GM08714 (cell line): ENCODE data around the gene PLSCR4.

Experiments used
- H3K4me3 ChIP-seq: fragments of 200-500 bp; sonication (Bioruptor generic); 2 replicates; pipeline ENCODE4 v1.5.1; 2014; ENCODE audit warnings: mild to moderate bottlenecking, low read length, inconsistent platforms
- ZNF274 ChIP-seq: IDR thresholded peaks from 2 replicates; pipeline ENCODE4 v1.6.1; 2012; ENCODE audit warnings: mild to moderate bottlenecking, low read depth, low read length

Gene PLSCR4

GRCh38 chr3:146164971-146165769 lies 85.7 kb downstream of the PLSCR4 start:
- no peak overlapping the region for H3K4me3 ChIP-seq
- TF ChIP-seq ZNF274, result no peak

- no peak for TF ChIP-seq ZNF274
- no peak overlapping the region for H3K4me3 ChIP-seq
These were observed 86.4 kb downstream of the PLSCR4 start for GRCh38 chr3:146164506-146164905.

- H3K4me3 ChIP-seq, result no peak overlapping the region
- TF ChIP-seq ZNF274, result no peak
These were observed 86.8 kb downstream of the PLSCR4 start for GRCh38 chr3:146164071-146164470.

DNA sequence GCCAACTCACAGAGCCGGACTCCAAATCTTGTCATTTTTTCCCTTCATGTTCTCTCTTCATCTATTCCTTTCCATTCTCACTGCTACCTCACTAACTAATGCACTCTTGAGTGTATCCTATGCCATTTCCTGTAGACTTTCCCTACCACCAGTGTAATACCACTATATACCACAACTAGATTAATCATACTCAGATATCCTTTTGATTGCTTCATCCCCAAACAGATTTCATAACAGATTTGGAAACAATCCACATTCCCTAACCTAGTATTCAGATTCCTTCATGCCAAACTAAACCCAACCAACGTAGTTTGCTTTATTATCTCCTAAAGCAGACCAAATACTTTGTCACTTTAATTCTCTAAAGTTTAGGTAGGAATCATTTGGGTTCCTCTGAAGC lies 87.3 kb downstream of the PLSCR4 start:
- no peak overlapping the region for H3K4me3 ChIP-seq
- TF ChIP-seq ZNF274, result no peak

- no peak for TF ChIP-seq ZNF274
- no peak overlapping the region for H3K4me3 ChIP-seq
These were observed 88.3 kb downstream of the PLSCR4 start for GRCh38 chr3:146162561-146162960.

DNA sequence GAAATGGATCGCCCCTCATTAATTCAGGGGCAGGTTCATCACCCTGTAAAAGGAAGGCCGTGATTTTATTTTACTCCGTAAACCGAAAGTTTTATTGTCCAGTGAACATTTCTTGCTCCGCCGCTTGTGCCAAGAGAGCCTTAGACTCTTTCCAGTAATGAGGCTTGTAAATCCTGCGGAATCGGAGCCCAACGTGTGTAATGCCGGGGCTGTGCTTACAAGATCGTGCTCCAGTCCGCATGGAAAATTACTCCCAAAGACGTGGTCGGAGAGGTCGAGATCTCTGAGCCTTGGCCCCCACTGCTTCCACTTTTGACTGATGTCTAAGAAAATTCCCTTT lies 89.3 kb downstream of the PLSCR4 start:
- H3K4me3 ChIP-seq, result peak overlapping the region; percentile 44
- TF ChIP-seq ZNF274, result no peak

- no peak for TF ChIP-seq ZNF274
- peak within 1 kb of the TSS; percentile 44 for H3K4me3 ChIP-seq
These were observed 89.8 kb downstream of the PLSCR4 start, which contains the start of gene PLOD2 for GRCh38 chr3:146160964-146161662. PLOD2 (minus strand) TSS chr3:146161184; CDS start chr3:146160989, 195 bp downstream.

DNA sequence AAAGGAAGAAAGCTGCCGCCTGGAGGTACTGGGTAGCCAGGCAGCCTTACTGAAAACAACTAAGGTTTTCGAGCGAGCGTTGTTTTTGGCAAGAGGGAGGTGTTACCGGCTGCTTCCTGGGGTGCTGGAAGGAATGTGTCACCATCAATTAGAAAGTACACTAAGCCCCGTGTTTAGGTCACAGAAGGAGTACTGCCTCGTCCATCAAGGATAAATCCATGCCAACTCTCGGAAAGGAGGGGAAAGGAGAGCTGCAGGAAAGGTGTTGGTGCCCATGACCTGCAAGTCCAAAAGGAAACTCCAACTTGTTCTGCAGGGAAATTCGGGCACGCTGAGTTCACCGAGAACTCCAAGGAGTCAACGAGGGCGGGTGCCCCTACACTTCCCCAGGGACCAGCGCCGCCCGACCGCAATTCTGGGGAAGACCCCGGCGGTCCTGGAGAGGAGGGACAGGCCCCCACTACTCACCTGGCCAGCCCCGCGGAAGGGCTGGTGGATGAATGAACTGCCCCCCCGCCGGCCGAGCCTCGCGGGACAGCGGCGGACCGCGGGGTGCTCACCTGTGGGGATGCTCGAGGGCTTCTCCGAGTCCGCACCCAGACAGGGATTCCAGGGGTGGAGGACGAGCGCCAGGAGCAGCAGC lies 90.5 kb downstream of the PLSCR4 start:
- H3K4me3 ChIP-seq, result peak overlapping the region; percentile 44
- TF ChIP-seq ZNF274, result no peak

DNA sequence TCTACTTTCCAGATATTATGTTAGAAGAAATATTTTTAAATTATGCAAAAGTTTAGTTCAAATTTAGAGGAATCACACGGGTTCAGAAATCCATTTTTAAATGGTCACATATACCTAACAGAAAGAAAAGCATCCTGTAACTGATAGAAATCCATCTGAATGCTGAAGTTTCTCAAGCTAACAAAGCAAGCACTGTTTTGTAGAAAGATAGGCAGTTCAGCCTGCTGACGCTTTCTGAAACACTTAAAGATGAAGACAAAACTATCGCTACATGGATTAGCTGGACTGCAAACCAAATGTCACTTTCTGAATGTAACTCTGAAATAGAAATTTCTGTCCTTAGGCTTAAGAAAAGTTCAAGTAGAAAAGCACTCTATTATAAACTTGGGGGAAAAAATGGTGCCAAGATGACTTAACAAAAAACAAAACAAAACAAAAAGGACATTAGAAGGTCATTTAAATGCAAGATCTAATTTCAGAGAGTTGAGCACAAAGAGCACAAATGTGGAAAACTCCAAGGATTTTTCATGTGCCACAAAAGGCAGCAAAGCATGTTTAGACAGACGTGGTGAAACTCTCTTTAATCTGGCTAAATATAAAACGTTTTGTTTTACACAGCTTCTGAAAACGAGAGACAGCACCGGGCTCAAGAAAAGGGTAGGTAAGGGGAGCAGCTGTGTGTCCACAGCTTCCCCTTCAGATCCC lies 91.1 kb downstream of the PLSCR4 start:
- peak overlapping the region; percentile 44 for H3K4me3 ChIP-seq
- TF ChIP-seq ZNF274, result no peak

DNA sequence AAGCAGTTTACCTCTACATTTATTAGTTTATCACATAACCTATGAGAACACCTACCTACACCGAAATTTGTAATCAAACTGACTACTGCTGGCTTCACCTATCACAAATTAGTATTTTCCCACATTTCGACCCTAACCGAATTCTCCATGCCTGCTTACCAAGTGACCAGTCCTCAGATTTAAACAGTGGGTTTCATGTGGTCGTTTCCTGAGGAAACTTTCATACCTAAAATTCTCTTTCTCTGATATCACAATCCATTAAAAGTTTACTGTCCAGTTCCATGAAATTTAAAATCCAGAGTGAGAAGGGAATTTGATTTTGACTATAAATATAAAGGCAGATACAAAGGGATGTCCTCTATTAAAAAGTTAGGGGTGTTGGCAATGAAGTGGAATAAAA lies 91.9 kb downstream of the PLSCR4 start:
- no peak for TF ChIP-seq ZNF274
- H3K4me3 ChIP-seq, result no peak overlapping the region

DNA sequence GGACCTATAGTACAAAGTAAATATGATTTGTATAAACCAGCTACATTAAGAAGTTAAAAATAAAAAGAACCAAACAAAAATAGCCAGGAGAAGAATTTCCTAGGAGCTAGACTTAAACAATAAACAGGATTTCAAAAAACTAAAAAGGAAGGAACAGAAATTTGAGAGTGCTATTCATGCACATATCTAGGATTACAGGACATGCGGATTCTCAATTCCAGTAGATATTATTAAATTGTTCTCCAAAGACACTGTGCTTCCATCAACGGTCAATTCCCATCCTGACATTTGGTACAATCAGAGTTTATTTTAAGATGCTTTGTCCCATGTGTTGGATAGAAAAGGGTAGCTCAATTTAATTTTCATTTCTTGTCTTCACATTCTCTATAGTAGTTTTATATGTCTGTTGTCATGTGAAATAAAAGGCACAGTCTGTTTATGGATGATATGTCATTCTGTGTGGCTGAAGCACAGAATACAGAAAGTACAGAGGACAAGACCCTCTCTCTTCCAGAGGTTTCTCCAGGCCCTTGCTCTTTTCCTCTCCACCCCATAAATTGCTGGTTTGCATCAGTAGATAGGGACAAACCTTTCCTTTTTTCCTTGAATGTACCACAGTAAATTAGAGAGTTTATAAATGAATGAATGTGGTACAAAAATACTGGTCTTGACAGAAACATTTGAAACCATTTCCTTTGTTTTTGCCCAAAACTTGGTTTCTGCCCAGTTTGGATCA lies 93.4 kb downstream of the PLSCR4 start:
- TF ChIP-seq ZNF274, result no peak
- H3K4me3 ChIP-seq, result no peak overlapping the region

DNA sequence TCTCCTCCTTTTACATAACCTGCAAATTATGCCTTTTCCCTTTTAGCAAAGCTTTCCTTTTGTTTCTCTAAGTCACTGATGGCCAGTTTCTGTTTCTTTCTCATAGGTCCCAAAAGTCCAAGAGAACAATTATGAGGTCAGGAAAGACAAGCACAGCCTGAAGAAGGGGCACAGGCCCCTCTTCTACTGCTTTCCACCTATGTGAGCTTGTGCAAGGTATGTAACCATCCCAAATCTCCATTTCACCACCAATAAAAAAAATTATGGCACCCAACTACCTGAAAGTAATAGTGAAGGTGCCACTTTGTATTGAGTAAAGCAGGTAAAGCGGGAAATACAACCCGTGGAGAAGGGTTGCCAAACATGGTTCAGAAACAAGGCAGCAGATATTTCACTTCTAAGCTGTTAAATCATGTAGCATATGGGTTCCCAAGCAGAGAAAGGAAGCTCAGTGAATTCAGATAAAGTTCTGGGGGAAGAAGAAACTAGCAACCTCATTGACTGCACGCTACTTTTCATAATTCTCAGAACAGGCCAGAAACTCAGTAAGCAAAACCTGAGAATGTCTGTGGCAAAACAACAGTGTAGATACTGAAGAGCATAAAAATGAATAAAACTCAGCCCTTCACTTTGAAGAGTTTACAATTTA lies 94.1 kb downstream of the PLSCR4 start:
- no peak for TF ChIP-seq ZNF274
- H3K4me3 ChIP-seq, result no peak overlapping the region

- no peak overlapping the region for H3K4me3 ChIP-seq
- no peak for TF ChIP-seq ZNF274
These were observed 94.8 kb downstream of the PLSCR4 start for GRCh38 chr3:146156095-146156494.
